Lower leg skin (tissue), 4 donors: ENCODE data around the gene TIMP2. TPM values are rescaled to one million over a fixed set of nuclear protein-coding genes. Genes with fewer than 3 reads are reported as not detected.

Experiments
- DNase-seq, 2 donors: peaks; one replicate each; pipeline ENCODE4 v3.0.0-alpha.2; 2019; ENCODE audit warnings: low spot score in 2 of 2
- H3K4me3 ChIP-seq: fragments of 200-600 bp; sonication (generic); 2 replicates; pipeline ENCODE4 v1.5.1; 2017; ENCODE audit warnings: mild to moderate bottlenecking, low read depth; ENCODE audit not compliant: poor library complexity, severe bottlenecking
- POLR2A ChIP-seq, 2 donors: fragments of 450-650 bp; IDR thresholded peaks; one replicate each; pipeline ENCODE4 v1.6.1; 2016 to 2017; ENCODE audit warnings: antibody characterized with exemption in 2 of 2, mild to moderate bottlenecking in 1 of 2, moderate library complexity in 1 of 2
- WGBS, 2 donors: methylation state at CpG; one replicate each; pipeline ENCODE4 v1.1.5; 2018; 5-methylcytosine and 5-hydroxymethylcytosine counted together
- intact Hi-C: fragments of 100-400 bp; cut with DNase I; formaldehyde crosslinking; loops from one replicate; pipeline ENCODE4 v1.15.0; 2023; ENCODE audit warnings: low total_unique reads
- total RNA-seq, 4 donors: library from RNA; depleted of rRNA; stranded (reverse); fragments of >200 nt; gene quantifications; one replicate each; pipeline ENCODE4 v1.1.0, GENCODE V29; 2016
- TF ChIP-seq, protein P1 (sequence below), 3 donors: fragments of 450-650 bp; IDR thresholded peaks; one replicate each; pipeline ENCODE4 v1.5.1; 2016; ENCODE audit warnings: antibody characterized with exemption in 3 of 3, mild to moderate bottlenecking in 3 of 3, moderate library complexity in 2 of 3

Gene TIMP2
- total RNA-seq, 4 donors from 2014 or later: 69.7 to 203 (median 94.8) TPM

DNA sequence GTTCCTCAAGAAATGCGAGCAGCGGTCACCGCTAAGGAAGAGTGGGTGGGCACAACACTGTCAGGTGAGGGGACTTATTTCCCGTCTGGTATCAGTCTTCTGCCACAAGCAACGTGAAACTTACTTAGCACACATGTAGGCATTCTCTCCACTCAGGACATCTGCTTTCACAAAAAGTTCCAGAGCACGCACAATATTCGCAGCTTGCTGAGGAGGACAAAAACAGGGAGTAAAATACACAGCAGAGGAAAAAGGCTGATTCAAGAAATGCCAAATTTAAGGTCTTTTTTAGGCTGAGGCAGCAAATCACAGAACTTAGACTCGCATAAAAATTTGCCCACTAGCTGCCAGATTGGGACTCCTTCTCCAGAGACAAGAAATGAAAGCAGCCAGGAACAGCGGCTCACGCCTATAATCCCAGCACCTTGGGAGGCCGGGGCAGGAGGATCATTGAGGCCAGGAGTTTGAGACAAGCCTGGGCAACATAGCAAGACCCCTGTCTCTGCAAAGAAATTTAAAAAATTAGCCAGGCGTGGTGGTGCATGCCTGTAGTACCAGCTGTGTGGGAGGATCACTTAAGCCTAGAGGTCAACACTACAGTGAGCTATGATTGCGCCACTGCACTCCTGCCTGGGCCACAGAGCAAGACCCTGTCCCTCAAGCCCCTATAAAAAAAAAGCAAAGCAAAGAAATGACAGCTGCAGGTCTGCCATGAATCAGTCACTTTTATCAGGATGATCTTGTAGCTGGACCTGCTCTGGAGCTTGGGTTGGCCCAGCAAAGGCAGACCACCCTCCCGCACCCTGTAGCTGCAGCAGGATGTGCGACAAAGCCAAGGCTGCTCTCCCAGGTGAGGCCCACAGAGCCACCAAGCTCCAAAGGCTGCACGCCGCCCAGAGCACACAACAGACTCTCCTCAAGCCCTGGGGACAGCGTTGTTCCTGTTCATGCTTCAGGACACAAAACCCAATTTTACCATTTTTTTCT lies 105.1 kb downstream of the TIMP2 start:
- no peak overlapping the region for H3K4me3 ChIP-seq
- 91 to 92% methylated on average over 18 of the region's 18 CpGs for WGBS, 2 donors
- DNase-seq: no peak
- intact Hi-C loops: no loop called here
- TF ChIP-seq POLR2A (IDR thresholded peaks at IDR 0.05): no peak
- TF ChIP-seq, protein P1, sequence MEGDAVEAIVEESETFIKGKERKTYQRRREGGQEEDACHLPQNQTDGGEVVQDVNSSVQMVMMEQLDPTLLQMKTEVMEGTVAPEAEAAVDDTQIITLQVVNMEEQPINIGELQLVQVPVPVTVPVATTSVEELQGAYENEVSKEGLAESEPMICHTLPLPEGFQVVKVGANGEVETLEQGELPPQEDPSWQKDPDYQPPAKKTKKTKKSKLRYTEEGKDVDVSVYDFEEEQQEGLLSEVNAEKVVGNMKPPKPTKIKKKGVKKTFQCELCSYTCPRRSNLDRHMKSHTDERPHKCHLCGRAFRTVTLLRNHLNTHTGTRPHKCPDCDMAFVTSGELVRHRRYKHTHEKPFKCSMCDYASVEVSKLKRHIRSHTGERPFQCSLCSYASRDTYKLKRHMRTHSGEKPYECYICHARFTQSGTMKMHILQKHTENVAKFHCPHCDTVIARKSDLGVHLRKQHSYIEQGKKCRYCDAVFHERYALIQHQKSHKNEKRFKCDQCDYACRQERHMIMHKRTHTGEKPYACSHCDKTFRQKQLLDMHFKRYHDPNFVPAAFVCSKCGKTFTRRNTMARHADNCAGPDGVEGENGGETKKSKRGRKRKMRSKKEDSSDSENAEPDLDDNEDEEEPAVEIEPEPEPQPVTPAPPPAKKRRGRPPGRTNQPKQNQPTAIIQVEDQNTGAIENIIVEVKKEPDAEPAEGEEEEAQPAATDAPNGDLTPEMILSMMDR (IDR thresholded peaks at IDR 0.05): no peak

DNA sequence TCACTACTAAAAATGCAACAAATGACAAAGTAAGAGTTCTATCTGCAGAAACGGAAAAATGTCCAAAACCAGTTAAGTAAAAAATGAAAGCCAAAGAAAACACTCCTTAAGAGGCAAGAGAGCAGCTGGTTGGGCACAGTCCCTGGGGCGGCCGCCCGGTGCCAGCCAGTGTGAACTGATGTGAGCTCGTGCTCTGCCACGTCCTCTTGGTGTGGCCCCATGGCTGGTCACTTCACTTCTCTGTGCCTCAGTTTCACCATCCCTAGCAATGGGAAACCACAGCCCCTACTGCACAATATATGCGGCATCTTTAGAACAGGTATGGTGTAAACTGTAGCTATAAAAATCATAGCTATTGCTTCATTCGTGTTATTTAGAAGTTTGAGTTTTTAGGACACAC lies 105.8 kb downstream of the TIMP2 start:
- intact Hi-C loops: no loop called here
- 77 to 84% methylated on average over 8 of the region's 8 CpGs for WGBS, 2 donors

DNA sequence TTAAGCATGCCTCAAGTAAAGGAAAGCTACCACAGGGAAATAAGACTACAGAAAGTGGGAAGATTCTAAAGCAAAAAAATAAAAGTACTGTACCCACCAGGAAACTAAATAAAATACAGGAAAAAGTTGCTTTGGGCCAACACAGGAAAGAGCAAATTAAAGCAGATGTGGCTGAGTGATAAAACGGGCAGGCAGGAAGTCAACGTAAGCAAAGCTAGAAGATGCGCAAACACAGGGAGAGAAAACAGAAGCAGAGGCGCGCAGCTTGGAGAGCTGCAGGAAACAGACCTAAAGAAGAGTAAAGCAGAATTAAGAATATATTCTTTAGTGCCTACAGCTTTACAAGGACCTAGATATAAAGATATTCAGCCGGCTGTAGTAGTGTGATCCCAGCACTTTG lies 106.3 kb downstream of the TIMP2 start:
- TF ChIP-seq, protein P1 (IDR thresholded peaks at IDR 0.05): no peak
- TF ChIP-seq POLR2A (IDR thresholded peaks at IDR 0.05): no peak
- DNase-seq: no peak
- H3K4me3 ChIP-seq: no peak overlapping the region
- intact Hi-C loops: no loop called here
- 58 to 61% methylated on average over 6 of the region's 6 CpGs for WGBS, 2 donors

More for the DNA sequence above, 105.8 kb downstream of the TIMP2 start:
- DNase-seq: no peak
- TF ChIP-seq, protein P1 (IDR thresholded peaks at IDR 0.05): no peak
- no peak for TF ChIP-seq POLR2A (IDR thresholded peaks at IDR 0.05)
- no peak overlapping the region for H3K4me3 ChIP-seq

GRCh38 chr17:78818152-78818846 lies 106.9 kb downstream of the TIMP2 start:
- TF ChIP-seq, protein P1 (IDR thresholded peaks at IDR 0.05): no peak
- no peak for TF ChIP-seq POLR2A (IDR thresholded peaks at IDR 0.05)
- H3K4me3 ChIP-seq: no peak overlapping the region
- intact Hi-C loops: no loop called here
- DNase-seq: no peak
- WGBS, 2 donors: 82 to 87% methylated on average over 19 of the region's 19 CpGs

GRCh38 chr17:78817123-78817522 lies 108.1 kb downstream of the TIMP2 start:
- TF ChIP-seq, protein P1 (IDR thresholded peaks at IDR 0.05): no peak
- no peak for TF ChIP-seq POLR2A (IDR thresholded peaks at IDR 0.05)
- intact Hi-C loops: no loop called here
- no peak overlapping the region for H3K4me3 ChIP-seq
- DNase-seq: no peak
- 72 to 76% methylated on average over 6 of the region's 6 CpGs for WGBS, 2 donors
